ENCODE measurements around the gene TEDC2. TPM values are rescaled to one million over a fixed set of nuclear protein-coding genes. Genes with fewer than 3 reads are reported as not detected.

The TEDC2 gene
- total RNA-seq, 4 donors from 2014 or later: 1.4 to 2.3 TPM; not detected in 2

DNA sequence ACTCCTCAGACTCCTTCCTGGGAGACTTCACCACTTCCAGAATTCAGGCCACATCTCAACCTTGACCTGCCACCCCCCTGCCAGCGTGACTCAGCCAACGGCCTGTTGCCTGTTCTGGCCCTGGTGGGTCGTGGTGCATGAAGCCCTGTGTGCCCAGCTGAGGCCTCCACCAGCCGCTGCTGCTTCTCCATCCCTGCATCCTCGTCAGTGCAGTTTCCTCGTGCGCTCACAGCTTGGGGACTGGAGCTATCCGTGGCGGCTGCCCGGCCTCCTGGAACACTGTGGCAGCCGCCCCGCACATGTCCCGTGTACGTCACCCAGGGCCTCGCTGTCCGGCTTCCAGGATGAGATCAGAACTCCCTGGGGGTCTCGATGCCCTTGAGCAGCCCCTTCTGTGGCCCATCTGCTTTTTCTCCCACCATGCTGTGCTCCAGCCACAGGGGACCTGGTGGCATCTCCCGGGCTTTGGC is 8.0 kb upstream of the TEDC2 start:
- peaks cover 0 to 6% (median 0%) of the 10 kb centered on the region in 4 donors for H3K36me3 ChIP-seq
- no peak for TF ChIP-seq POLR2A (IDR thresholded peaks at IDR 0.05)
- TF ChIP-seq EP300 (IDR thresholded peaks at IDR 0.05; ENCODE audit: low read depth): no peak
- no peak for TF ChIP-seq POLR2AphosphoS5 (IDR thresholded peaks at IDR 0.05)
- TF ChIP-seq CTCF (IDR thresholded peaks at IDR 0.05): no peak
- no peaks in the 10 kb centered on the region for H3K4me1 ChIP-seq
- DNase-seq: no peak
- intact Hi-C loops (cut with DNase I; ENCODE audit: low total_unique reads) (no loop called here), in situ Hi-C loops (cut with MboI; ENCODE audit: low pct_ligation_motif_present in 1 of 4, low pct_unique_long_range_greater_than_20kb in 1 of 4, low sequenced_read_pairs in 3 of 4) (no loop called here)
- H3K9me3 ChIP-seq: no peaks in the 10 kb centered on the region
- H3K27ac ChIP-seq: no peak overlapping the region
- no peaks in the 10 kb centered on the region for H3K27me3 ChIP-seq
- no peak overlapping the region for H3K4me3 ChIP-seq
- 95% methylated on average over 18 of the region's 18 CpGs; no CpG with 5 or more reads in 1 of the 2 donors for WGBS, 2 donors (ENCODE audit: low coverage in 1 of 2)

- Histone ChIP-seq H3K4me3 (no peak overlapping the region), H3K27me3 (no peaks in the 10 kb centered on the region), H3K36me3 (peaks cover 0 to 6% (median 0%) of the 10 kb centered on the region in 4 donors), H3K4me1 (no peaks in the 10 kb centered on the region), H3K9me3 (no peaks in the 10 kb centered on the region), H3K27ac (no peak overlapping the region)
- 98% methylated on average over 8 of the region's 8 CpGs for WGBS, 2 donors (ENCODE audit: low coverage in 1 of 2)
- intact Hi-C loops (cut with DNase I; ENCODE audit: low total_unique reads) (no loop called here), in situ Hi-C loops (cut with MboI; ENCODE audit: low pct_ligation_motif_present in 1 of 4, low pct_unique_long_range_greater_than_20kb in 1 of 4, low sequenced_read_pairs in 3 of 4) (no loop called here)
- TF ChIP-seq CTCF (IDR thresholded peaks at IDR 0.05): no peak
- no peak for TF ChIP-seq POLR2A (IDR thresholded peaks at IDR 0.05)
- TF ChIP-seq POLR2AphosphoS5 (IDR thresholded peaks at IDR 0.05): no peak
- no peak for TF ChIP-seq EP300 (IDR thresholded peaks at IDR 0.05; ENCODE audit: low read depth)
- DNase-seq: no peak
Observed at GRCh38 chr16:2452650-2453049, 7.3 kb upstream of the TEDC2 start.

GRCh38 chr16:2455081-2455845 is 4.6 kb upstream of the TEDC2 start:
- Histone ChIP-seq H3K9me3 (no peaks in the 10 kb centered on the region), H3K36me3 (peaks cover 0 to 6% (median 0%) of the 10 kb centered on the region in 4 donors), H3K27me3 (no peaks in the 10 kb centered on the region), H3K4me1 (peaks cover 7 to 11% (median 10%) of the 10 kb centered on the region in 4 donors), H3K4me3 (no peak overlapping the region), H3K27ac (no peak overlapping the region)
- in situ Hi-C loops (cut with MboI; ENCODE audit: low pct_ligation_motif_present in 1 of 4, low pct_unique_long_range_greater_than_20kb in 1 of 4, low sequenced_read_pairs in 3 of 4): no loop called here
- WGBS, 2 donors (ENCODE audit: low coverage in 1 of 2): 91 to 97% methylated on average over 5 to 28 of the region's 28 CpGs
- DNase-seq: no peak
- TF ChIP-seq POLR2AphosphoS5 (IDR thresholded peaks at IDR 0.05) (no peak), EP300 (IDR thresholded peaks at IDR 0.05; ENCODE audit: low read depth) (no peak), POLR2A (IDR thresholded peaks at IDR 0.05) (no peak), CTCF (IDR thresholded peaks at IDR 0.05) (no peak)
- intact Hi-C loops (cut with DNase I; ENCODE audit: low total_unique reads): no loop called here

DNA sequence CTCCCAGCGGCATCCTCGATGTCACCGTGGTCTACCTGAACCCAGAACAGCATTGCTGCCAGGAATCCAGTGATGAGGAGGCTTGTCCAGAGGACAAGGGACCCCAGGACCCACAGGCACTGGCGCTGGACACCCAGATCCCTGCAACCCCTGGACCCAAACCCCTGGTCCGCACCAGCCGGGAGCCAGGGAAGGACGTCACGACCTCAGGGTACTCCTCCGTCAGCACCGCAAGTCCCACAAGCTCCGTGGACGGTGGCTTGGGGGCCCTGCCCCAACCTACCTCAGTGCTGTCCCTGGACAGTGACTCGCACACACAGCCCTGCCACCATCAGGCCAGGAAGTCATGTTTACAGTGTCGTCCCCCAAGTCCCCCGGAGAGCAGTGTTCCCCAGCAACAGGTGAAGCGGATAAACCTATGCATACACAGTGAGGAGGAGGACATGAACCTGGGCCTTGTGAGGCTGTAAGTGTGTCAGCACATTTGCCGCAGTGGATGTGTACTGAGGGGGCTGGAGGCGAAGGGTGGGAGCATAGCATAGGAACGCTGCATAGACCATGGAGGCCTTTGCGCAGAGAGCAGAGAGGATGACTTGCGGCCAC is 3.3 kb upstream of the TEDC2 start:
- TF ChIP-seq POLR2AphosphoS5 (IDR thresholded peaks at IDR 0.05) (no peak), CTCF (IDR thresholded peaks at IDR 0.05) (no peak), POLR2A (IDR thresholded peaks at IDR 0.05) (no peak), EP300 (IDR thresholded peaks at IDR 0.05; ENCODE audit: low read depth) (no peak)
- Histone ChIP-seq H3K27ac (no peak overlapping the region), H3K9me3 (no peaks in the 10 kb centered on the region), H3K4me3 (no peak overlapping the region), H3K27me3 (no peaks in the 10 kb centered on the region), H3K36me3 (peaks cover 0 to 6% (median 0%) of the 10 kb centered on the region in 4 donors), H3K4me1 (peaks cover 11 to 19% (median 15%) of the 10 kb centered on the region in 4 donors)
- in situ Hi-C loops (cut with MboI; ENCODE audit: low pct_ligation_motif_present in 1 of 4, low pct_unique_long_range_greater_than_20kb in 1 of 4, low sequenced_read_pairs in 3 of 4): no loop called here
- intact Hi-C loops (cut with DNase I; ENCODE audit: low total_unique reads): no loop called here
- no peak for DNase-seq
- 91 to 94% methylated on average over 5 to 21 of the region's 21 CpGs for WGBS, 2 donors (ENCODE audit: low coverage in 1 of 2)

All from transverse colon (tissue), 4 donors.